Measurements from ENCODE around the gene CABLES1. TPM values are rescaled to one million over a fixed set of nuclear protein-coding genes. Genes with fewer than 3 reads are reported as not detected.

The CABLES1 gene
- polyA plus RNA-seq, 3 donors = 0.09 to 0.15 TPM; not detected in 1

DNA sequence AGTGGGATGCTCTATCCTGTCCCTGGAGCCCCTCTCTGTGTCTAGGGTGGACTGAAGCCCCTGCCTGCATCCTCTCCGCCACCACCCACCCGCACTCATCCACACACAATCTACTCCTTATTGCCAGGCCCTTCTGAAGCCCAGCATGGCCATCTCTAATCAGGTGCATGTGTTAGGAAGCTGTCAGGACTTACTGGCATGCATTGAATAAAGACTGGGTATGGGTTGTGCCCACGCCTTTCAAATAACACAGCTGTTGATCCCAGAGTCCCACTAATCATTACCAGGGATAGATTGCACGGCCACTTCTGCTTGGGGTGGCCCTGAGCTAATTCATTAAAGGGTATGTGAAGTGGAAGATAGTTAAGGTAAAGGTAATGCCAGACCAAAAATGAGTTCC, 88.4 kb downstream of the CABLES1 start:
- no peak overlapping the region for H2AFZ ChIP-seq (ENCODE audit: insufficient read depth, low read depth, low read length, poor library complexity, severe bottlenecking)
- no peaks in the 10 kb centered on the region for H3K27me3 ChIP-seq (ENCODE audit: control insufficient read depth in 2 of 2, insufficient read depth in 2 of 2, low read length in 2 of 2)
- DNase-seq = no peak
- WGBS (ENCODE audit: insufficient coverage) = no CpG with 5 or more reads among the region's 4 CpGs
- intact Hi-C loops (cut with micrococcal nuclease) = loop anchor here in 1 of 2 donors (10.0 kb wide), 1 partner anchor 89 kb away; the partner anchor contains the start of gene CABLES1
- Mint-ChIP-seq H3K4me1 (peaks cover 38% of the 10 kb centered on the region), H3K27ac (no peak overlapping the region), H3K9me3 (no peaks in the 10 kb centered on the region), H3K36me3 (peaks cover 0 to 4% of the 10 kb centered on the region in 2 donors), H3K4me3 (no peak overlapping the region), H3K27me3 (ENCODE audit: low read depth in 3 of 3) (peaks cover 0 to 6% (median 4%) of the 10 kb centered on the region in 3 donors)
- no peaks in the 10 kb centered on the region for H3K9me3 ChIP-seq (replicated peaks in 1 of 2; ENCODE audit: control insufficient read depth in 1 of 2, insufficient read depth in 1 of 2, low read length in 2 of 2)
- peaks cover 9 to 14% of the 10 kb centered on the region in 2 donors for H3K4me1 ChIP-seq (ENCODE audit: control insufficient read depth in 1 of 2, insufficient read depth in 2 of 2, low read length in 2 of 2)
- H3K4me3 ChIP-seq (replicated peaks in 1 of 3; ENCODE audit: low read depth in 2 of 3, low read length in 3 of 3) = no peak overlapping the region
- TF ChIP-seq, protein P1, sequence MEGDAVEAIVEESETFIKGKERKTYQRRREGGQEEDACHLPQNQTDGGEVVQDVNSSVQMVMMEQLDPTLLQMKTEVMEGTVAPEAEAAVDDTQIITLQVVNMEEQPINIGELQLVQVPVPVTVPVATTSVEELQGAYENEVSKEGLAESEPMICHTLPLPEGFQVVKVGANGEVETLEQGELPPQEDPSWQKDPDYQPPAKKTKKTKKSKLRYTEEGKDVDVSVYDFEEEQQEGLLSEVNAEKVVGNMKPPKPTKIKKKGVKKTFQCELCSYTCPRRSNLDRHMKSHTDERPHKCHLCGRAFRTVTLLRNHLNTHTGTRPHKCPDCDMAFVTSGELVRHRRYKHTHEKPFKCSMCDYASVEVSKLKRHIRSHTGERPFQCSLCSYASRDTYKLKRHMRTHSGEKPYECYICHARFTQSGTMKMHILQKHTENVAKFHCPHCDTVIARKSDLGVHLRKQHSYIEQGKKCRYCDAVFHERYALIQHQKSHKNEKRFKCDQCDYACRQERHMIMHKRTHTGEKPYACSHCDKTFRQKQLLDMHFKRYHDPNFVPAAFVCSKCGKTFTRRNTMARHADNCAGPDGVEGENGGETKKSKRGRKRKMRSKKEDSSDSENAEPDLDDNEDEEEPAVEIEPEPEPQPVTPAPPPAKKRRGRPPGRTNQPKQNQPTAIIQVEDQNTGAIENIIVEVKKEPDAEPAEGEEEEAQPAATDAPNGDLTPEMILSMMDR (IDR thresholded peaks at IDR 0.05) = no peak
- no peaks in the 10 kb centered on the region for H3K36me3 ChIP-seq (replicated peaks in 1 of 2; ENCODE audit: control insufficient read depth in 1 of 2, insufficient read depth in 2 of 2, low read length in 2 of 2)
- H3K9ac ChIP-seq (ENCODE audit: insufficient read depth, low read length, poor library complexity, severe bottlenecking) = no peak overlapping the region
- H3K79me2 ChIP-seq (ENCODE audit: insufficient read depth, low read length) = no peaks in the 10 kb centered on the region
- no peak overlapping the region for H3K4me2 ChIP-seq (replicated peaks; ENCODE audit: extremely low read depth, low read length, poor library complexity, severe bottlenecking)
- no peak overlapping the region for H3K27ac ChIP-seq (ENCODE audit: low read depth in 1 of 2, low read length in 2 of 2)
- H4K20me1 ChIP-seq (ENCODE audit: insufficient read depth, low read length) = no peaks in the 10 kb centered on the region

DNA sequence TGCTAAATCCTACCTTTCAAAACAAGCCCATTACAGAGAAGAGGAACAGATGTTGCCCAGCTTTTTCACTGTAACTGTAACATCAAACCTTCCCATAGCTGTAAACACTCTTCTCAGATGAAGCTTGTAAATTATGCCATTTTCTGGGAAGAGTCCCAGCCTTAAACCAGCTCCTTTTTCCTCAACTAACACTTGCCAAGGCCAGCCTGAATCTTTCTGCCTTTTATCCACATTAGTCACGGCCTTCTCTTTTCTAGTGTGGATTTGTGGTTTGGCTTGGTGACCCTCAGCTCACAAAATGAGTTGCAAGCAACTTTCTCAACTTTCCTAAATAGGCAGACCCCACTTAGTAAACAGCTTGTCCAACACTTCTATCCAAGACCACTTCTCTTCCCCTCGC, 90.2 kb downstream of the CABLES1 start:
- peak overlapping the region in 3 of 7 donors; percentile 56 to 83 (median 78) for H3K27ac Mint-ChIP-seq
- Histone ChIP-seq H4K20me1 (ENCODE audit: insufficient read depth, low read length) (no peaks in the 10 kb centered on the region), H3K4me2 (replicated peaks; ENCODE audit: extremely low read depth, low read length, poor library complexity, severe bottlenecking) (no peak overlapping the region), H2AFZ (ENCODE audit: insufficient read depth, low read depth, low read length, poor library complexity, severe bottlenecking) (no peak overlapping the region), H3K9ac (ENCODE audit: insufficient read depth, low read length, poor library complexity, severe bottlenecking) (no peak overlapping the region), H3K27ac (ENCODE audit: low read depth in 1 of 2, low read length in 2 of 2) (no peak overlapping the region), H3K4me3 (replicated peaks in 1 of 3; ENCODE audit: low read depth in 2 of 3, low read length in 3 of 3) (no peak overlapping the region), H3K36me3 (replicated peaks in 1 of 2; ENCODE audit: control insufficient read depth in 1 of 2, insufficient read depth in 2 of 2, low read length in 2 of 2) (no peaks in the 10 kb centered on the region), H3K4me1 (ENCODE audit: control insufficient read depth in 1 of 2, insufficient read depth in 2 of 2, low read length in 2 of 2) (peaks cover 14 to 24% of the 10 kb centered on the region in 2 donors), H3K27me3 (ENCODE audit: control insufficient read depth in 2 of 2, insufficient read depth in 2 of 2, low read length in 2 of 2) (no peaks in the 10 kb centered on the region), H3K79me2 (ENCODE audit: insufficient read depth, low read length) (no peaks in the 10 kb centered on the region), H3K9me3 (replicated peaks in 1 of 2; ENCODE audit: control insufficient read depth in 1 of 2, insufficient read depth in 1 of 2, low read length in 2 of 2) (no peaks in the 10 kb centered on the region)
- intact Hi-C loops (cut with micrococcal nuclease) = loop anchor here in 1 of 2 donors (10.0 kb wide), 1 partner anchor 91 kb away; the partner anchor contains the start of gene CABLES1
- no peak overlapping the region for H3K4me3 Mint-ChIP-seq
- no CpG with 5 or more reads among the region's 2 CpGs for WGBS (ENCODE audit: insufficient coverage)
- no peaks in the 10 kb centered on the region for H3K9me3 Mint-ChIP-seq
- peaks cover 0 to 4% of the 10 kb centered on the region in 2 donors for H3K36me3 Mint-ChIP-seq
- peaks cover 51% of the 10 kb centered on the region for H3K4me1 Mint-ChIP-seq
- H3K27me3 Mint-ChIP-seq (ENCODE audit: low read depth in 3 of 3) = peaks cover 3 to 9% (median 4%) of the 10 kb centered on the region in 3 donors
- DNase-seq = no peak
- TF ChIP-seq, protein P1 (IDR thresholded peaks at IDR 0.05) = no peak
